AG04450 (cell line): ENCODE data around the gene ITGBL1. TPM values are rescaled to one million over a fixed set of nuclear protein-coding genes. Genes with fewer than 3 reads are reported as not detected.

Source experiments
- CTCF ChIA-PET: fragments of 300-600, 350-600 bp; formaldehyde crosslinking; extraction: SDS; loops from one replicate; lab custom pipeline; 2022; ENCODE audit warnings: antibody characterized with exemption, inconsistent platforms; lab: Charles Lee
- POLR2A ChIA-PET: fragments of 350-600 bp; formaldehyde crosslinking; extraction: SDS; loops from one replicate; lab custom pipeline; 2021; ENCODE audit warnings: antibody characterized with exemption, inconsistent platforms; lab: Yijun Ruan, JAX
- DNase-seq: peaks from one replicate; pipeline ENCODE4 v3.0.0-alpha.2; 2011; ENCODE audit warnings: low read depth, low spot score
- H3K27ac ChIP-seq: one replicate; pipeline ENCODE4 v1.5.1; 2012; ENCODE audit warnings: low read depth, low read length, control low read depth
- H3K27me3 ChIP-seq: one replicate; pipeline ENCODE4 v1.6.0; 2012; ENCODE audit warnings: low read length; ENCODE audit not compliant: control insufficient read depth, insufficient read depth
- H3K4me3 ChIP-seq: 2 replicates; pipeline ENCODE4 v1.5.1; 2011; ENCODE audit warnings: mild to moderate bottlenecking, low read depth, low read length, control low read depth
- H3K9me3 ChIP-seq: 2 replicates; pipeline ENCODE4 v1.5.1; 2012; ENCODE audit warnings: low read length; ENCODE audit not compliant: control insufficient read depth, insufficient read depth
- polyA plus RNA-seq: library from polyadenylated mRNA; depleted of rRNA; stranded (reverse); fragments of >200 nt; gene quantifications from 2 replicates; pipeline ENCODE4 v1.2.3, GENCODE V29; 2011
- TF ChIP-seq, protein P1 (sequence below): IDR thresholded peaks from 2 replicates; pipeline ENCODE4 v1.5.1; 2011; ENCODE audit warnings: low read depth, low read length, control low read depth, inconsistent platforms

ITGBL1 gene
- polyA plus RNA-seq, 1 experiment: 17.1 TPM

GRCh38 chr13:101611491-101612475, 159.3 kb downstream of the ITGBL1 start:
- no peaks in the 10 kb centered on the region for H3K9me3 ChIP-seq
- H3K4me3 ChIP-seq: no peak overlapping the region
- H3K27me3 ChIP-seq: no peaks in the 10 kb centered on the region
- ChIA-PET POLR2A (no interaction called here), CTCF (interaction anchor here (1.1 kb wide), 1 partner anchor 468 kb away, joined by 3 read pairs; no protein-coding TSS in a partner anchor)
- no peak for DNase-seq
- TF ChIP-seq, protein P1, sequence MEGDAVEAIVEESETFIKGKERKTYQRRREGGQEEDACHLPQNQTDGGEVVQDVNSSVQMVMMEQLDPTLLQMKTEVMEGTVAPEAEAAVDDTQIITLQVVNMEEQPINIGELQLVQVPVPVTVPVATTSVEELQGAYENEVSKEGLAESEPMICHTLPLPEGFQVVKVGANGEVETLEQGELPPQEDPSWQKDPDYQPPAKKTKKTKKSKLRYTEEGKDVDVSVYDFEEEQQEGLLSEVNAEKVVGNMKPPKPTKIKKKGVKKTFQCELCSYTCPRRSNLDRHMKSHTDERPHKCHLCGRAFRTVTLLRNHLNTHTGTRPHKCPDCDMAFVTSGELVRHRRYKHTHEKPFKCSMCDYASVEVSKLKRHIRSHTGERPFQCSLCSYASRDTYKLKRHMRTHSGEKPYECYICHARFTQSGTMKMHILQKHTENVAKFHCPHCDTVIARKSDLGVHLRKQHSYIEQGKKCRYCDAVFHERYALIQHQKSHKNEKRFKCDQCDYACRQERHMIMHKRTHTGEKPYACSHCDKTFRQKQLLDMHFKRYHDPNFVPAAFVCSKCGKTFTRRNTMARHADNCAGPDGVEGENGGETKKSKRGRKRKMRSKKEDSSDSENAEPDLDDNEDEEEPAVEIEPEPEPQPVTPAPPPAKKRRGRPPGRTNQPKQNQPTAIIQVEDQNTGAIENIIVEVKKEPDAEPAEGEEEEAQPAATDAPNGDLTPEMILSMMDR: no peak
- H3K27ac ChIP-seq: no peak overlapping the region

GRCh38 chr13:101612735-101613134, 160.3 kb downstream of the ITGBL1 start:
- no peak overlapping the region for H3K27ac ChIP-seq
- no peak for DNase-seq
- TF ChIP-seq, protein P1: no peak
- H3K9me3 ChIP-seq: no peaks in the 10 kb centered on the region
- CTCF ChIA-PET: no interaction called here
- POLR2A ChIA-PET: no interaction called here
- no peak overlapping the region for H3K4me3 ChIP-seq
- no peaks in the 10 kb centered on the region for H3K27me3 ChIP-seq

GRCh38 chr13:101614491-101614890, 162.0 kb downstream of the ITGBL1 start:
- Histone ChIP-seq H3K4me3 (no peak overlapping the region), H3K9me3 (no peaks in the 10 kb centered on the region), H3K27me3 (no peaks in the 10 kb centered on the region), H3K27ac (no peak overlapping the region)
- DNase-seq: no peak
- TF ChIP-seq, protein P1: no peak
- POLR2A ChIA-PET: no interaction called here
- CTCF ChIA-PET: no interaction called here

- DNase-seq: no peak
- Histone ChIP-seq H3K9me3 (no peaks in the 10 kb centered on the region), H3K27me3 (no peaks in the 10 kb centered on the region), H3K27ac (no peak overlapping the region), H3K4me3 (no peak overlapping the region)
- ChIA-PET CTCF (no interaction called here), POLR2A (no interaction called here)
- TF ChIP-seq, protein P1: no peak
Observed at GRCh38 chr13:101618440-101619187, 166.1 kb downstream of the ITGBL1 start.
